WTC11 (cell line): ENCODE data around the gene CATSPERE.

Experiments
- ARID4B ChIP-seq: sonication (generic); formaldehyde crosslinking; IDR thresholded peaks from 2 replicates; pipeline ENCODE4 v1.8.0; 2023; ENCODE audit warnings: missing genetic modification reagents, mild to moderate bottlenecking, borderline replicate concordance
- CTCF ChIP-seq: fragments of 200-600 bp; IDR thresholded peaks from 2 replicates; pipeline ENCODE4 v1.8.0; 2022; ENCODE audit warnings: antibody characterized with exemption
- FOXJ3 ChIP-seq: sonication (generic); formaldehyde crosslinking; IDR thresholded peaks from 2 replicates; pipeline ENCODE4 v1.9.0; 2021; ENCODE audit warnings: missing genetic modification reagents, mild to moderate bottlenecking, borderline replicate concordance
- GABPB1 ChIP-seq: sonication (generic); formaldehyde crosslinking; IDR thresholded peaks from 2 replicates; pipeline ENCODE4 v1.8.1; 2023; ENCODE audit warnings: mild to moderate bottlenecking, missing genetic modification reagents
- MAX ChIP-seq: sonication (generic); formaldehyde crosslinking; IDR thresholded peaks from 2 replicates; pipeline ENCODE4 v1.8.0; 2022; ENCODE audit warnings: mild to moderate bottlenecking, missing genetic modification reagents
- MLX ChIP-seq: sonication (generic); formaldehyde crosslinking; IDR thresholded peaks from 2 replicates; pipeline ENCODE4 v1.8.1; 2023; ENCODE audit warnings: mild to moderate bottlenecking, missing genetic modification reagents, moderate library complexity
- PRDM15 ChIP-seq: sonication (generic); formaldehyde crosslinking; IDR thresholded peaks from 2 replicates; pipeline ENCODE4 v1.8.0; 2022; ENCODE audit warnings: missing genetic modification reagents
- PRRX2 ChIP-seq: fragments of 250-450 bp; sonication (Bioruptor Pico); IDR thresholded peaks from 2 replicates; pipeline ENCODE4 v1.8.0; 2021; ENCODE audit warnings: mild to moderate bottlenecking
- SMAD4 ChIP-seq: sonication (generic); formaldehyde crosslinking; IDR thresholded peaks from 2 replicates; pipeline ENCODE4 v1.8.0; 2022; ENCODE audit warnings: mild to moderate bottlenecking, missing genetic modification reagents
- STAT6 ChIP-seq: sonication (generic); formaldehyde crosslinking; conservative IDR thresholded peaks from 2 replicates; pipeline ENCODE4 v1.8.1; 2023; ENCODE audit warnings: mild to moderate bottlenecking, low read depth, missing genetic modification reagents, moderate library complexity
- USF1 ChIP-seq: sonication (generic); formaldehyde crosslinking; IDR thresholded peaks from 2 replicates; pipeline ENCODE4 v1.8.0; 2022; ENCODE audit warnings: mild to moderate bottlenecking, missing genetic modification reagents
- ZNF232 ChIP-seq: sonication (generic); formaldehyde crosslinking; IDR thresholded peaks from 2 replicates; pipeline ENCODE4 v1.8.0; 2022; ENCODE audit warnings: mild to moderate bottlenecking, missing genetic modification reagents
- ZNF416 ChIP-seq: fragments of 250-450 bp; sonication (Bioruptor Pico); IDR thresholded peaks from 2 replicates; pipeline ENCODE4 v1.9.0; 2021; ENCODE audit warnings: mild to moderate bottlenecking, inconsistent platforms
- ZNF512 ChIP-seq: sonication (generic); formaldehyde crosslinking; IDR thresholded peaks from 2 replicates; pipeline ENCODE4 v1.8.1; 2022; ENCODE audit warnings: missing genetic modification reagents, borderline replicate concordance

- TF ChIP-seq CTCF (no peak), PRDM15 (CRISPR knock-in tag) (no peak), MAX (no peak), SMAD4 (no peak), STAT6 (CRISPR knock-in tag) (no peak), MLX (no peak), PRRX2 (CRISPR knock-in tag) (no peak), USF1 (CRISPR knock-in tag) (no peak), GABPB1 (CRISPR knock-in tag) (no peak), ZNF232 (no peak), ZNF416 (CRISPR knock-in tag) (no peak), ARID4B (CRISPR knock-in tag) (no peak), FOXJ3 (CRISPR knock-in tag) (no peak), ZNF512 (no peak)
These were observed 13.5 kb upstream of the CATSPERE start for GRCh38 chr1:244447552-244447951.
